ENCODE measurements around the gene SCO1.
"Not testable (repeated sequence)": the region's sequence is repeated elsewhere in the genome, so short reads cannot be mapped to it uniquely, and the experiment has no call there.

GRCh38 chr17:10730247-10730646, 32.9 kb upstream of the SCO1 start:
- not testable (repeated sequence) for TF ChIP-seq CTCF, POLR2A (IDR thresholded peaks at IDR 0.05)
